Panc1 (cell line): ENCODE measurements around the gene HACD2. TPM values are rescaled to one million over a fixed set of nuclear protein-coding genes. Genes with fewer than 3 reads are reported as not detected.

Experiments used
- ATAC-seq: fragments of 200-7000 bp; cut with Tn5 transposase; 2 replicates; pipeline ENCODE4 v1.9.1; 2020; ENCODE audit warnings: mild to moderate bottlenecking, moderate library complexity
- BruUV-seq: library from RNA; stranded (reverse); fragments of 400-500 nt; replicated peaks from 2 replicates; lab custom pipeline; 2021; lab: Mats Ljungman, UMichigan
- CTCF ChIA-PET: fragments of 300-600 bp; sonication (Branson Sonifier 250); formaldehyde crosslinking; loops from one replicate; lab custom pipeline; 2022; ENCODE audit warnings: antibody characterized with exemption; lab: Charles Lee
- POLR2A ChIA-PET: fragments of 300-600 bp; sonication (Branson Sonifier 250); formaldehyde crosslinking; loops from one replicate; lab custom pipeline; 2022; ENCODE audit warnings: antibody characterized with exemption; lab: Charles Lee
- DNase-seq: peaks from one replicate; pipeline ENCODE4 v3.0.0-alpha.2; 2010; ENCODE audit warnings: low read depth, low spot score
- H3K27ac ChIP-seq: 2 replicates; pipeline ENCODE4 v1.5.1; 2011; ENCODE audit warnings: mild to moderate bottlenecking, low read length, inconsistent platforms
- H3K27me3 ChIP-seq: fragments of 200-500 bp; sonication (Bioruptor generic); 2 replicates; pipeline ENCODE4 v1.6.0; 2014; ENCODE audit warnings: low read length, inconsistent platforms; ENCODE audit not compliant: control insufficient read depth, insufficient read depth
- H3K36me3 ChIP-seq: fragments of 200-500 bp; sonication (Bioruptor generic); 2 replicates; pipeline ENCODE4 v1.5.1; 2014; ENCODE audit warnings: inconsistent platforms, mild to moderate bottlenecking, low read length, moderate library complexity; ENCODE audit not compliant: control insufficient read depth, insufficient read depth
- H3K4me1 ChIP-seq: 2 replicates; pipeline ENCODE4 v1.5.1; 2011; ENCODE audit warnings: inconsistent platforms, mild to moderate bottlenecking, low read length, moderate library complexity; ENCODE audit not compliant: control insufficient read depth, insufficient read depth
- H3K4me3 ChIP-seq, 2 experiments: 2 replicates each; pipeline ENCODE4 v1.5.1; 2011 to 2012; ENCODE audit warnings: low read depth in 2 of 2, low read length in 2 of 2, mild to moderate bottlenecking in 2 of 2, inconsistent platforms in 1 of 2, moderate library complexity in 1 of 2
- H3K9me3 ChIP-seq: fragments of 200-500 bp; sonication (Bioruptor generic); 2 replicates; pipeline ENCODE4 v1.5.1; 2014; ENCODE audit warnings: low read depth, mild to moderate bottlenecking, inconsistent platforms, low read length, moderate library complexity; ENCODE audit not compliant: control insufficient read depth, insufficient read depth
- POLR2AphosphoS5 ChIP-seq: IDR thresholded peaks from 2 replicates; pipeline ENCODE4 v1.6.1; 2012; ENCODE audit warnings: mild to moderate bottlenecking, low read depth, low read length, moderate library complexity
- SIN3A ChIP-seq: IDR thresholded peaks from 2 replicates; pipeline ENCODE4 v1.6.1; 2012; ENCODE audit warnings: low read depth, mild to moderate bottlenecking, low read length, moderate library complexity, borderline replicate concordance; ENCODE audit not compliant: insufficient read depth
- TCF7L2 ChIP-seq: IDR thresholded peaks from 2 replicates; pipeline ENCODE4 v1.6.1; 2011; ENCODE audit warnings: mild to moderate bottlenecking, low read depth, low read length, inconsistent platforms
- in situ Hi-C: cut with HindIII; loops from 2 replicates; pipeline ENCODE4 v1.10.0; 2016; ENCODE audit warnings: low sequenced_read_pairs, low pct_unique_long_range_greater_than_20kb
- intact Hi-C: fragments of 100-400 bp; cut with micrococcal nuclease; formaldehyde crosslinking; loops from one replicate; pipeline ENCODE4 v1.10.0; 2022; ENCODE audit not compliant: unreplicated experiment
- total RNA-seq: library from RNA; stranded (reverse); gene quantifications from one replicate; pipeline ENCODE4 v1.2.1, GENCODE V29; 2021; ENCODE audit not compliant: unreplicated experiment
- TF ChIP-seq, protein P1 (sequence below), 2 experiments: IDR thresholded peaks; 2 replicates each; pipeline ENCODE4 v1.6.1; 2011 to 2012; ENCODE audit warnings: low read depth in 2 of 2, control low read depth in 1 of 2, low read length in 1 of 2, mild to moderate bottlenecking in 1 of 2, moderate library complexity in 1 of 2; ENCODE audit not compliant: insufficient read depth in 1 of 2
- TF ChIP-seq, protein P2 (sequence below): fragments of 450-650 bp; IDR thresholded peaks from 2 replicates; pipeline ENCODE4 v1.5.1; 2017; ENCODE audit warnings: mild to moderate bottlenecking

Gene HACD2
- total RNA-seq, 1 experiment from 2014 or later: 58.6 TPM

DNA sequence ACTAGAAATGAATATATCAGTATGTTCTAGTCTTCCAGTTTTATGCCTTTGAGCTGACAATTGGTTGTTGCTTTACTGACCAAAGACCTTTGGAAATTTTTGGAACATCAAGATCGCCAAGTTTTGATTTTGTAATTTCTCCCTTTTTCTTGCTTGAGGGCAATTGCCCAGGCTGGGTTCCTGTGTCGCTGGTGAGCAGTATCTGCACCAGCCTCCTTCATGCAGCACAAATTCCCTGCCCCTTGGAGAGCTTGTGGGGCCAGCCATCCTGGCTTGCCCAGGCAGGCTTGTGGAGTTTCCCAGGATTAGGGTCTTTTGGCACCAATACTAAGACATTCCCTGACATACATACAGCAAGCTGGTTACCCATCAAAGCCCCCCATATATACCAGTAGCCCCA lies 37.9 kb upstream of the HACD2 start:
- ChIA-PET CTCF (interaction anchor here (0.6 kb wide), 1 partner anchor 131 kb away, joined by 3 read pairs; no protein-coding TSS in a partner anchor), POLR2A (interaction anchor here (0.6 kb wide), 1 partner anchor 38 kb away, joined by 3 read pairs; the partner anchor contains the start of gene HACD2)
- Histone ChIP-seq H3K27ac (no peak overlapping the region), H3K4me1 (no peaks in the 10 kb centered on the region), H3K27me3 (no peaks in the 10 kb centered on the region), H3K36me3 (no peaks in the 10 kb centered on the region), H3K4me3 (no peak overlapping the region), H3K9me3 (no peaks in the 10 kb centered on the region)
- in situ Hi-C loops: no loop called here
- TF ChIP-seq TCF7L2: no peak
- no peak for TF ChIP-seq POLR2AphosphoS5
- TF ChIP-seq, protein P1, sequence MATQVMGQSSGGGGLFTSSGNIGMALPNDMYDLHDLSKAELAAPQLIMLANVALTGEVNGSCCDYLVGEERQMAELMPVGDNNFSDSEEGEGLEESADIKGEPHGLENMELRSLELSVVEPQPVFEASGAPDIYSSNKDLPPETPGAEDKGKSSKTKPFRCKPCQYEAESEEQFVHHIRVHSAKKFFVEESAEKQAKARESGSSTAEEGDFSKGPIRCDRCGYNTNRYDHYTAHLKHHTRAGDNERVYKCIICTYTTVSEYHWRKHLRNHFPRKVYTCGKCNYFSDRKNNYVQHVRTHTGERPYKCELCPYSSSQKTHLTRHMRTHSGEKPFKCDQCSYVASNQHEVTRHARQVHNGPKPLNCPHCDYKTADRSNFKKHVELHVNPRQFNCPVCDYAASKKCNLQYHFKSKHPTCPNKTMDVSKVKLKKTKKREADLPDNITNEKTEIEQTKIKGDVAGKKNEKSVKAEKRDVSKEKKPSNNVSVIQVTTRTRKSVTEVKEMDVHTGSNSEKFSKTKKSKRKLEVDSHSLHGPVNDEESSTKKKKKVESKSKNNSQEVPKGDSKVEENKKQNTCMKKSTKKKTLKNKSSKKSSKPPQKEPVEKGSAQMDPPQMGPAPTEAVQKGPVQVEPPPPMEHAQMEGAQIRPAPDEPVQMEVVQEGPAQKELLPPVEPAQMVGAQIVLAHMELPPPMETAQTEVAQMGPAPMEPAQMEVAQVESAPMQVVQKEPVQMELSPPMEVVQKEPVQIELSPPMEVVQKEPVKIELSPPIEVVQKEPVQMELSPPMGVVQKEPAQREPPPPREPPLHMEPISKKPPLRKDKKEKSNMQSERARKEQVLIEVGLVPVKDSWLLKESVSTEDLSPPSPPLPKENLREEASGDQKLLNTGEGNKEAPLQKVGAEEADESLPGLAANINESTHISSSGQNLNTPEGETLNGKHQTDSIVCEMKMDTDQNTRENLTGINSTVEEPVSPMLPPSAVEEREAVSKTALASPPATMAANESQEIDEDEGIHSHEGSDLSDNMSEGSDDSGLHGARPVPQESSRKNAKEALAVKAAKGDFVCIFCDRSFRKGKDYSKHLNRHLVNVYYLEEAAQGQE (IDR thresholded peaks at IDR 0.05; ENCODE audit: insufficient read depth in 1 of 2, low read depth in 2 of 2, low read length in 1 of 2): no peak
- TF ChIP-seq, protein P2, sequence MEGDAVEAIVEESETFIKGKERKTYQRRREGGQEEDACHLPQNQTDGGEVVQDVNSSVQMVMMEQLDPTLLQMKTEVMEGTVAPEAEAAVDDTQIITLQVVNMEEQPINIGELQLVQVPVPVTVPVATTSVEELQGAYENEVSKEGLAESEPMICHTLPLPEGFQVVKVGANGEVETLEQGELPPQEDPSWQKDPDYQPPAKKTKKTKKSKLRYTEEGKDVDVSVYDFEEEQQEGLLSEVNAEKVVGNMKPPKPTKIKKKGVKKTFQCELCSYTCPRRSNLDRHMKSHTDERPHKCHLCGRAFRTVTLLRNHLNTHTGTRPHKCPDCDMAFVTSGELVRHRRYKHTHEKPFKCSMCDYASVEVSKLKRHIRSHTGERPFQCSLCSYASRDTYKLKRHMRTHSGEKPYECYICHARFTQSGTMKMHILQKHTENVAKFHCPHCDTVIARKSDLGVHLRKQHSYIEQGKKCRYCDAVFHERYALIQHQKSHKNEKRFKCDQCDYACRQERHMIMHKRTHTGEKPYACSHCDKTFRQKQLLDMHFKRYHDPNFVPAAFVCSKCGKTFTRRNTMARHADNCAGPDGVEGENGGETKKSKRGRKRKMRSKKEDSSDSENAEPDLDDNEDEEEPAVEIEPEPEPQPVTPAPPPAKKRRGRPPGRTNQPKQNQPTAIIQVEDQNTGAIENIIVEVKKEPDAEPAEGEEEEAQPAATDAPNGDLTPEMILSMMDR: no peak
- no peak for TF ChIP-seq SIN3A
- no peak for DNase-seq
- no peak for ATAC-seq
- BruUV-seq: no TSS peak
- intact Hi-C loops: no loop called here

DNA sequence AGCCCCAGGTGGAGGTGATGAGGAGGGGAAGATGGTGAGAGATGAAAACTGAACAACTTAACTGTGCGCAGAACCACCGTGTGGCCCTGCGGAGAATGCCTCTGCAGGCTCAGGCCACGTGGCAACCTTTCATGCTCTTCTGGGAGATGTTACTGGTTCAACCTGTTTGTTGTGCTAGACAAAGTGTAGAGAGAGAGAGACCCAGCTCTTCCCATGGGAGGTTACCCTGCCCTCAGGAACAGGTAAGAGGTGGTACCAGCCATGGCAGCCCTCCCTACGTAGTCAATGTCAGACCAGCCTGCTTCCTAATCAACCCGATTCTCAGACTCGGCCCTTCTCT lies 37.0 kb upstream of the HACD2 start:
- Histone ChIP-seq H3K4me1 (no peaks in the 10 kb centered on the region), H3K27me3 (no peaks in the 10 kb centered on the region), H3K36me3 (no peaks in the 10 kb centered on the region), H3K9me3 (no peaks in the 10 kb centered on the region), H3K4me3 (no peak overlapping the region), H3K27ac (no peak overlapping the region)
- no peak for TF ChIP-seq POLR2AphosphoS5
- no peak for TF ChIP-seq TCF7L2
- TF ChIP-seq, protein P2: no peak
- TF ChIP-seq, protein P1 (IDR thresholded peaks at IDR 0.05; ENCODE audit: insufficient read depth in 1 of 2, low read depth in 2 of 2, low read length in 1 of 2): no peak
- no peak for TF ChIP-seq SIN3A
- ChIA-PET CTCF (no interaction called here), POLR2A (no interaction called here)
- BruUV-seq: no TSS peak
- in situ Hi-C loops: no loop called here
- DNase-seq (no peak), ATAC-seq (no peak)
- intact Hi-C loops: no loop called here
